ENCODE measurements around the gene FCRL6. TPM values are rescaled to one million over a fixed set of nuclear protein-coding genes. Genes with fewer than 3 reads are reported as not detected.

The FCRL6 gene
- polyA plus RNA-seq, 2 donors = 0.04 to 0.08 TPM

DNA sequence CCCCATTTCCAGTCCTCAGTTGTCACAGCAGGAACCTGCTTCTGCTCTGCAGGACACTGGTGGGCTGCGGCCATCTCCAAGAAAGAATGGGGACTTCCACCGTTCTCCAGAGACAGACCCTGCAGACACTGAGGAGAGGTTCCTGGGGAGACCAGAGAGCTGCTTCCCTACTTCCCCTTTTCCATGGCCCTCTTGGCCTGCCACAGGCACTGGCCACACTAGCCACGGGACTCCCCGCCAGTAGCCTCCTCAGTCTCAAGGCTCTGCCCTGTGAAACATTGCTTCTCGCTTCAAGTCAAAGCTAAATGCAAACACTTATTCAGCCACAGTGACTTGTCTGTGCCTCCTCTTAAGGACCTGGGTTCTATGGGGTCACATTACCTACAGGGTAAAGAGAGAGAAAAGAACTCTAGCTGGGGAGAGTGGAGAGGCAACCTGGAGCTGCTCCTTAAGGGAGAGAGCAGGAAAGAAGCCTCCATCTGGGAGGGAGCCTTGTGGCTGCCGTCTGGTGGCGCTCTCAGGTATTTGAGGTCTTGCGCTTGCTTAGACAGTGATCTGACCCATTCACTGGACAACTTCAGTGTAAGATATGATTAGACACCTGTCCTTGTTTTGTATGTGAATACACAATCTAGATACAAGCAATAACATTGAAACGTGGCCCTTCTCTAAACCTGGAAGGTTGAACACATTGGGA, 19.2 kb downstream of the FCRL6 start:
- Histone ChIP-seq H3K9me3 (ENCODE audit: control insufficient read depth in 2 of 2, insufficient read depth in 1 of 2, low read depth in 1 of 2, low read length in 1 of 2) (no peaks in the 10 kb centered on the region), H3K27me3 (ENCODE audit: control insufficient read depth in 1 of 2, insufficient read depth in 2 of 2, low read length in 2 of 2) (no peaks in the 10 kb centered on the region), H3K27ac (ENCODE audit: low read depth in 2 of 2, low read length in 1 of 2) (no peak overlapping the region), H3K4me1 (ENCODE audit: control insufficient read depth in 2 of 2, insufficient read depth in 2 of 2, low read length in 1 of 2) (peaks cover 0 to 10% of the 10 kb centered on the region in 2 donors), H3K36me3 (ENCODE audit: control insufficient read depth in 2 of 2, insufficient read depth in 2 of 2, low read length in 1 of 2) (peaks cover 0 to 2% of the 10 kb centered on the region in 2 donors), H3K4me3 (ENCODE audit: low read depth in 1 of 2, low read length in 2 of 2) (no peak overlapping the region)
- WGBS, 2 donors = 66 to 86% methylated on average over 9 of the region's 9 CpGs

DNA sequence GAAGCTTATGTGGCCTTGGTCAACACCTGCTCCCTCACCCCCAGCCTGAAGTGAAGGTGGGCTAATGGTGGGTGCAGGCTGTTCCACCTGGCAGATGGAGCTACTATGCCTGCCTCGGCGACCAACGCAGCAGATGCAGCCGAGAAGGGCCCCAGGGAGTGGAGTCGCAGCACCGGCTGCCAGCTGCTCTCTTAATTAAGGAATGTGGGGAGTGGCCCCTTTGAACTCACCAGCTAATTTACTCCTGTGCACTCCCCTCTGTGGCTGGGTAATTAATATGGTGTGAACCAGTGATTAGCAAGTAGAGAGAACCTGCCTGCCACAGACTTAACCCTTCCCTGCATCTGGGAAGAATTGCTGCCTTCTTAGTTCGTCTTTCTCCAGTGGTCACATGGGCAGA, 21.2 kb downstream of the FCRL6 start:
- Histone ChIP-seq H3K27me3 (ENCODE audit: control insufficient read depth in 1 of 2, insufficient read depth in 2 of 2, low read length in 2 of 2) (no peaks in the 10 kb centered on the region), H3K4me3 (ENCODE audit: low read depth in 1 of 2, low read length in 2 of 2) (no peak overlapping the region), H3K27ac (ENCODE audit: low read depth in 2 of 2, low read length in 1 of 2) (no peak overlapping the region), H3K4me1 (ENCODE audit: control insufficient read depth in 2 of 2, insufficient read depth in 2 of 2, low read length in 1 of 2) (peaks cover 0 to 10% of the 10 kb centered on the region in 2 donors), H3K9me3 (ENCODE audit: control insufficient read depth in 2 of 2, insufficient read depth in 1 of 2, low read depth in 1 of 2, low read length in 1 of 2) (no peaks in the 10 kb centered on the region), H3K36me3 (ENCODE audit: control insufficient read depth in 2 of 2, insufficient read depth in 2 of 2, low read length in 1 of 2) (peaks cover 0 to 2% of the 10 kb centered on the region in 2 donors)
- 21 to 28% methylated on average over 7 of the region's 7 CpGs for WGBS, 2 donors

GRCh38 chr1:159825564-159825963, 23.4 kb downstream of the FCRL6 start:
- H3K27ac ChIP-seq (ENCODE audit: low read depth in 2 of 2, low read length in 1 of 2) = no peak overlapping the region
- peaks cover 0 to 10% of the 10 kb centered on the region in 2 donors for H3K4me1 ChIP-seq (ENCODE audit: control insufficient read depth in 2 of 2, insufficient read depth in 2 of 2, low read length in 1 of 2)
- H3K36me3 ChIP-seq (ENCODE audit: control insufficient read depth in 2 of 2, insufficient read depth in 2 of 2, low read length in 1 of 2) = peaks cover 0 to 2% of the 10 kb centered on the region in 2 donors
- no peaks in the 10 kb centered on the region for H3K9me3 ChIP-seq (ENCODE audit: control insufficient read depth in 2 of 2, insufficient read depth in 1 of 2, low read depth in 1 of 2, low read length in 1 of 2)
- 61 to 63% methylated on average over 3 of the region's 3 CpGs for WGBS, 2 donors
- H3K27me3 ChIP-seq (ENCODE audit: control insufficient read depth in 1 of 2, insufficient read depth in 2 of 2, low read length in 2 of 2) = no peaks in the 10 kb centered on the region
- H3K4me3 ChIP-seq (ENCODE audit: low read depth in 1 of 2, low read length in 2 of 2) = no peak overlapping the region

GRCh38 chr1:159826441-159827101, 24.4 kb downstream of the FCRL6 start, which contains the start of gene SLAMF8:
Gene SLAMF8 (plus strand): TSS chr1:159826873. CDS start chr1:159826899, 26 bp downstream.
- Histone ChIP-seq H3K27me3 (ENCODE audit: control insufficient read depth in 1 of 2, insufficient read depth in 2 of 2, low read length in 2 of 2) (no peaks in the 10 kb centered on the region), H3K27ac (ENCODE audit: low read depth in 2 of 2, low read length in 1 of 2) (no peak within 1 kb of the TSS), H3K4me3 (ENCODE audit: low read depth in 1 of 2, low read length in 2 of 2) (peak within 1 kb of the TSS in 1 of 2 donors; percentile 5), H3K9me3 (ENCODE audit: control insufficient read depth in 2 of 2, insufficient read depth in 1 of 2, low read depth in 1 of 2, low read length in 1 of 2) (no peaks in the 10 kb centered on the region), H3K36me3 (ENCODE audit: control insufficient read depth in 2 of 2, insufficient read depth in 2 of 2, low read length in 1 of 2) (peaks cover 0 to 2% of the 10 kb centered on the region in 2 donors), H3K4me1 (ENCODE audit: control insufficient read depth in 2 of 2, insufficient read depth in 2 of 2, low read length in 1 of 2) (peaks cover 0 to 10% of the 10 kb centered on the region in 2 donors)
- 63 to 66% methylated on average over 11 of the region's 11 CpGs for WGBS, 2 donors

DNA sequence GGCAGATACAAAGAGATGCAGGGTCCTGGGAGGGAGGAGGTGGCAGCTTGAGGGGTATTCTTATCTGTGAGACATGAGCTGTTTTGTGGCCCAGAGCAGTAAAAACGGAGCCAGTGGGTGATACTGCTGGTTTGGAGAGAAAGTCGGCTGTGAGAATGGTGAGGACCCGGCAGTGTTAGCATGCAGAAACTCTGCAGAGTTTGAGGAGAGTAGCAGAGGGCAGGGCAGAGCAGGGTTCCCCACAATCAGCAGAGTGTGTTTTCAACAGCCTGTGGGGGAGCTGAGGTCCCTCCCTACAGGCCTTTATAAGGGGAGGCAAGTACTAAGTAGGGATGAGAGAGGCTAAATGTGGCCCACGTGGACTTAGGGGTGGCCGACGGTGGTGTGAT, 24.9 kb downstream of the FCRL6 start:
- no peaks in the 10 kb centered on the region for H3K27me3 ChIP-seq (ENCODE audit: control insufficient read depth in 1 of 2, insufficient read depth in 2 of 2, low read length in 2 of 2)
- WGBS, 2 donors = 82 to 86% methylated on average over 6 of the region's 6 CpGs
- H3K27ac ChIP-seq (ENCODE audit: low read depth in 2 of 2, low read length in 1 of 2) = no peak overlapping the region
- peaks cover 0 to 2% of the 10 kb centered on the region in 2 donors for H3K36me3 ChIP-seq (ENCODE audit: control insufficient read depth in 2 of 2, insufficient read depth in 2 of 2, low read length in 1 of 2)
- H3K4me1 ChIP-seq (ENCODE audit: control insufficient read depth in 2 of 2, insufficient read depth in 2 of 2, low read length in 1 of 2) = peaks cover 0 to 10% of the 10 kb centered on the region in 2 donors
- H3K9me3 ChIP-seq (ENCODE audit: control insufficient read depth in 2 of 2, insufficient read depth in 1 of 2, low read depth in 1 of 2, low read length in 1 of 2) = no peaks in the 10 kb centered on the region
- peak overlapping the region in 1 of 2 donors; percentile 5 for H3K4me3 ChIP-seq (ENCODE audit: low read depth in 1 of 2, low read length in 2 of 2)

DNA sequence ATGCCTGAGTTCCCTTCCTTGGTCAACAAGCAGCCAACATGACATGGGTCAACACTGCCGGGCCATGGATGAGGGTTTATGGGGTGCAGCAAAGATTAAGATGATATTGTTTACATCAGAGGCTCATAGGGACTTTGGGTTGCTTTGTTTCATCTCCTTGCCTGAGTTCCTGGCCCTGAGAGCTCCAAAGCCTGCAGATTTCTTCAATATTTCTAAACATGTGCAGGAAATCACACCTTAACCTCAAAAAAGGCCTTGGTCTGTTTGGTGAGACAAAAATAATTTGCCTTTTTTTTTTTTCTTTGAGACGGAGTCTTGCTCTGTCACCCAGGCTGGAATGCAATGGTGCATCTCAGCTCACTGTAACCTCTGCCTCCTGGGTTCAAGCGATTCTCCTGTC, 25.4 kb downstream of the FCRL6 start:
- Histone ChIP-seq H3K4me1 (ENCODE audit: control insufficient read depth in 2 of 2, insufficient read depth in 2 of 2, low read length in 1 of 2) (peaks cover 0 to 8% of the 10 kb centered on the region in 2 donors), H3K27ac (ENCODE audit: low read depth in 2 of 2, low read length in 1 of 2) (no peak overlapping the region), H3K4me3 (ENCODE audit: low read depth in 1 of 2, low read length in 2 of 2) (peak overlapping the region in 1 of 2 donors; percentile 5), H3K36me3 (ENCODE audit: control insufficient read depth in 2 of 2, insufficient read depth in 2 of 2, low read length in 1 of 2) (peaks cover 0 to 2% of the 10 kb centered on the region in 2 donors), H3K9me3 (ENCODE audit: control insufficient read depth in 2 of 2, insufficient read depth in 1 of 2, low read depth in 1 of 2, low read length in 1 of 2) (no peaks in the 10 kb centered on the region), H3K27me3 (ENCODE audit: control insufficient read depth in 1 of 2, insufficient read depth in 2 of 2, low read length in 2 of 2) (no peaks in the 10 kb centered on the region)
- WGBS, 2 donors = 82 to 88% methylated on average over 3 of the region's 3 CpGs

DNA sequence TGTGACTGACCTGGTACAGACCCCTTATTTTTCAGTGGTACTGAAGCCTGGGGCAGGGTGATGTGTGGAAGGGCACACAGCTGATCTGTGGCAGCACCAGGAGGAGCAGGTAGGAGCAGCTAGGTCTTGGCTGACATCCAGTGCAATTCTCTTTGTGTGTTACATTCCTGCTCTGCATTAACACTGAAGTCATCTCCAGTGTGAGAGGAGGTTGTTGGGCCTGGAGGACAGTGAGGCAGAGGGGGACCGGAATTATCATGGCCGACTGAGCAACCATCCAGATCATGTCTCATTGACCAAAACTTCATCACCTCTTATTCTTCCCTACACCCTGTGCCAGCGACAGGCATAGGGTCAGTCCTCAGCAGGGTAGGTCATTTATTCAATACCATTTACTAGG, 26.0 kb downstream of the FCRL6 start:
- Histone ChIP-seq H3K4me1 (ENCODE audit: control insufficient read depth in 2 of 2, insufficient read depth in 2 of 2, low read length in 1 of 2) (peaks cover 0 to 2% of the 10 kb centered on the region in 2 donors), H3K27ac (ENCODE audit: low read depth in 2 of 2, low read length in 1 of 2) (no peak overlapping the region), H3K4me3 (ENCODE audit: low read depth in 1 of 2, low read length in 2 of 2) (no peak overlapping the region), H3K27me3 (ENCODE audit: control insufficient read depth in 1 of 2, insufficient read depth in 2 of 2, low read length in 2 of 2) (no peaks in the 10 kb centered on the region), H3K9me3 (ENCODE audit: control insufficient read depth in 2 of 2, insufficient read depth in 1 of 2, low read depth in 1 of 2, low read length in 1 of 2) (no peaks in the 10 kb centered on the region), H3K36me3 (ENCODE audit: control insufficient read depth in 2 of 2, insufficient read depth in 2 of 2, low read length in 1 of 2) (peaks cover 0 to 2% of the 10 kb centered on the region in 2 donors)
- 73 to 76% methylated on average over 3 of the region's 3 CpGs for WGBS, 2 donors

GRCh38 chr1:159828581-159829272, 26.6 kb downstream of the FCRL6 start:
- Histone ChIP-seq H3K27me3 (ENCODE audit: control insufficient read depth in 1 of 2, insufficient read depth in 2 of 2, low read length in 2 of 2) (no peaks in the 10 kb centered on the region), H3K4me1 (ENCODE audit: control insufficient read depth in 2 of 2, insufficient read depth in 2 of 2, low read length in 1 of 2) (no peaks in the 10 kb centered on the region), H3K36me3 (ENCODE audit: control insufficient read depth in 2 of 2, insufficient read depth in 2 of 2, low read length in 1 of 2) (peaks cover 0 to 2% of the 10 kb centered on the region in 2 donors), H3K27ac (ENCODE audit: low read depth in 2 of 2, low read length in 1 of 2) (no peak overlapping the region), H3K9me3 (ENCODE audit: control insufficient read depth in 2 of 2, insufficient read depth in 1 of 2, low read depth in 1 of 2, low read length in 1 of 2) (no peaks in the 10 kb centered on the region), H3K4me3 (ENCODE audit: low read depth in 1 of 2, low read length in 2 of 2) (no peak overlapping the region)
- WGBS, 2 donors = 87 to 88% methylated on average over 11 of the region's 11 CpGs

DNA sequence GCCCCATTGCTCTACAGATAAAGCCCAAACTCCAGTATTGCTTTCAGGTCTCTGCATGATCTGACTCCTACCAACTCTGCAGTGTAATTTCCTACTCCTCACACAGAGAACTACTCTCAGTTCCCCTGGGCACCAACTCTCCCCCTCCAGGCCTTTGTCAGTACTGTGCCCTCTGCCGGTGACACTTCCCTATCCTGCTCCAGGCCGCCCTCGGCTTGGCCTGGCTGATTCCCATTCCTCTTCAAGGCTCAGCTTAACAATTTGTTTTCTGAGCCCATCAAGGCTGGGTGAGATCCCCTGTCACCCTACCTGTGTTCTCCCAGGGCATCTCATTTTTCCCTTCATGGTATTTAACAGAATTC, 27.1 kb downstream of the FCRL6 start:
- Histone ChIP-seq H3K4me3 (ENCODE audit: low read depth in 1 of 2, low read length in 2 of 2) (no peak overlapping the region), H3K36me3 (ENCODE audit: control insufficient read depth in 2 of 2, insufficient read depth in 2 of 2, low read length in 1 of 2) (peaks cover 0 to 2% of the 10 kb centered on the region in 2 donors), H3K27me3 (ENCODE audit: control insufficient read depth in 1 of 2, insufficient read depth in 2 of 2, low read length in 2 of 2) (no peaks in the 10 kb centered on the region), H3K9me3 (ENCODE audit: control insufficient read depth in 2 of 2, insufficient read depth in 1 of 2, low read depth in 1 of 2, low read length in 1 of 2) (no peaks in the 10 kb centered on the region), H3K4me1 (ENCODE audit: control insufficient read depth in 2 of 2, insufficient read depth in 2 of 2, low read length in 1 of 2) (no peaks in the 10 kb centered on the region), H3K27ac (ENCODE audit: low read depth in 2 of 2, low read length in 1 of 2) (no peak overlapping the region)
- 51 to 59% methylated on average over 3 of the region's 3 CpGs for WGBS, 2 donors
